Measurements from ENCODE around the gene POLN.

The POLN gene

GRCh38 chr4:2258091-2259035, 16.4 kb upstream of the POLN start:
- Histone ChIP-seq H3K4me3 (peak overlapping the region; percentile 92), H3K27ac (peak overlapping the region; percentile 86 to 98)
- no peak for TF ChIP-seq CTCF (IDR thresholded peaks at IDR 0.05)
- DNase-seq (ENCODE audit: low spot score) = no peak

- DNase-seq (ENCODE audit: low spot score) = peak; percentile 76
- no peak for TF ChIP-seq CTCF (IDR thresholded peaks at IDR 0.05)
- Histone ChIP-seq H3K4me3 (peak overlapping the region; percentile 56), H3K27ac (peak overlapping the region; percentile 86 to 98)
Observed at GRCh38 chr4:2257361-2258081, 15.6 kb upstream of the POLN start.

GRCh38 chr4:2256781-2257191, 14.9 kb upstream of the POLN start:
- peak overlapping the region; percentile 56 for H3K4me3 ChIP-seq
- no peak for TF ChIP-seq CTCF (IDR thresholded peaks at IDR 0.05)
- peak overlapping the region; percentile 86 to 98 for H3K27ac ChIP-seq
- peak; percentile 87 for DNase-seq (ENCODE audit: low spot score)

- Histone ChIP-seq H3K27ac (peak overlapping the region; percentile 86 to 98), H3K4me3 (peak overlapping the region; percentile 56)
- DNase-seq (ENCODE audit: low spot score) = peak; percentile 75
Observed at GRCh38 chr4:2256156-2256731, 14.3 kb upstream of the POLN start.

GRCh38 chr4:2255501-2256155, 13.7 kb upstream of the POLN start:
- DNase-seq (ENCODE audit: low spot score) = peak; percentile 73
- peak overlapping the region; percentile 56 for H3K4me3 ChIP-seq
- H3K27ac ChIP-seq = peak overlapping the region; percentile 86 to 98
- no peak for TF ChIP-seq CTCF (IDR thresholded peaks at IDR 0.05)

More at GRCh38 chr4:2256156-2256731, 14.3 kb upstream of the POLN start:
- no peak for TF ChIP-seq CTCF (IDR thresholded peaks at IDR 0.05)

- DNase-seq (ENCODE audit: low spot score) = no peak
- TF ChIP-seq CTCF (IDR thresholded peaks at IDR 0.05) = no peak
- Histone ChIP-seq H3K4me3 (peak overlapping the region; percentile 56), H3K27ac (peak overlapping the region; percentile 86 to 98)
Observed at GRCh38 chr4:2254665-2255500, 13.0 kb upstream of the POLN start.
